ENCODE results near the gene PARD6G.

- TF ChIP-seq POLR2A (IDR thresholded peaks at IDR 0.05) (no peak), CTCF (IDR thresholded peaks at IDR 0.05) (no peak)
Measured at GRCh38 chr18:80192653-80193385, 54.5 kb downstream of the PARD6G start.

Measured in body of pancreas (tissue), 4 donors.